Measurements from ENCODE around the gene UCN3.

UCN3 gene, protein sequence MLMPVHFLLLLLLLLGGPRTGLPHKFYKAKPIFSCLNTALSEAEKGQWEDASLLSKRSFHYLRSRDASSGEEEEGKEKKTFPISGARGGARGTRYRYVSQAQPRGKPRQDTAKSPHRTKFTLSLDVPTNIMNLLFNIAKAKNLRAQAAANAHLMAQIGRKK

DNA sequence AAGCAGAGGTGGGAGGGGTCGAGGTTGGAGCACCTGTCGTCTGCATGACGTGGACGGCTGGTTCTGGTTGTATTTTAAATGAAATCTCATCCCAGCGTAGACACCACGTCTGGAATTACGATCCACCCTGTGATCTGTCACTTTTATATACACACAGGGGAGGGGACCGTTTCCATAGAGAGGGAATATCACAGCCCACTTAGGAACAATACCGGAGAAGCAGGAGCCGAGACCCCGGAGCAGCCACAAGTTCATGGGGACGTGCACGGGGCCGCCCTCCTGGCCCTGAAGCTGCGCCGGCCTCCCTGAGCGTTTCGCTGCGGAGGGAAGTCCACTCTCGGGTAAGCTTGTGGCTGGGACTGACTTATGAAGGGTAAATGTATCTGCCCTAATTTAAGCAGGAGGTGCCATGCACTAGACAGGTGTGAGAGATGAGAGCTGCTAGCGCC lies at the start of gene UCN3:
TSS of gene UCN3 (plus strand) at position 77 of the 449 bp plus-strand sequence. CDS start 8,755 bp downstream, outside the sequence.
- TF ChIP-seq GATA3 (IDR thresholded peaks at IDR 0.05; ENCODE audit: low read depth, low read length) (no peak), GATA2 (IDR thresholded peaks at IDR 0.05; ENCODE audit: low read depth, low read length) (no peak)

- no peak for TF ChIP-seq GATA3 (IDR thresholded peaks at IDR 0.05; ENCODE audit: low read depth, low read length)
- no peak for TF ChIP-seq GATA2 (IDR thresholded peaks at IDR 0.05; ENCODE audit: low read depth, low read length)
These were observed 47.1 kb upstream of the UCN3 start for GRCh38 chr10:5317547-5318107.

DNA sequence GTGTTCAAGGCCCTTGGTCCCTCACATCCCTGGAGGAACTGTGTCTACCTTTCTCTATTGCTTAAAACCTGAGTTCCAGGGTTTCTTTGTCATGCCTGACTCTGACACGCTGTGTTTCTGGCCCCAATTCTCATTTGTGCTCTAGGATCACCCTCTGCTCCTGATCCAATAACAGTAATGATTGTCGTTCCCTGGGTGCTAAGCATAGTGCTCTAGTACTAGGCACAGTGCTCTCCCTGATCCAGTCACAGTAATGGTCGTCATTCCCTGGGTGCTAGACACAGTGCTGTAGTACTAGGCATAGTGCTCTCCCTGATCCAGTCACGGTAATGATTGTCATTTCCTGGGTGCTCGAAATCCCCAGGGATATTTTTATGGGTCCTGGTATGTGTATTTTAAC lies 46.6 kb upstream of the UCN3 start:
- no peak for TF ChIP-seq GATA2 (IDR thresholded peaks at IDR 0.05; ENCODE audit: low read depth, low read length)
- no peak for TF ChIP-seq GATA3 (IDR thresholded peaks at IDR 0.05; ENCODE audit: low read depth, low read length)

DNA sequence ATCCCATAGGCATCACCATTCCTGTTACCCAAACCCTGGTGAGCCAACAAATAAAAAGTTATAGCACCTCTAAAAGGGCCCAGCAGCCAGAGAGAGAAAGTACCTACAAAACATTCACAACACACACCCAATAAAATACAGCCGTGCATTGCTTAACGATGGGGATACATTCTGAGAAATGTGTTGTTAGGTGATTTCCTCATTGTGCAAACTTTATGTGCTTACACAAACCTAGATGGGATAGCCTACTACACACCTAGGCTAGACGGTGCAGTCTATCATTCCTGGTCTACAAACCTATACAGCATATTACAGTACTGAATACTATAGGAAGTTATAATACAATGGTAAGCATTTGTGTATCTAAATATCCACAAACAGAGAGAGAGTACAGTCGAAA lies 44.9 kb upstream of the UCN3 start:
- TF ChIP-seq GATA3 (IDR thresholded peaks at IDR 0.05; ENCODE audit: low read depth, low read length) = no peak
- TF ChIP-seq GATA2 (IDR thresholded peaks at IDR 0.05; ENCODE audit: low read depth, low read length) = no peak

DNA sequence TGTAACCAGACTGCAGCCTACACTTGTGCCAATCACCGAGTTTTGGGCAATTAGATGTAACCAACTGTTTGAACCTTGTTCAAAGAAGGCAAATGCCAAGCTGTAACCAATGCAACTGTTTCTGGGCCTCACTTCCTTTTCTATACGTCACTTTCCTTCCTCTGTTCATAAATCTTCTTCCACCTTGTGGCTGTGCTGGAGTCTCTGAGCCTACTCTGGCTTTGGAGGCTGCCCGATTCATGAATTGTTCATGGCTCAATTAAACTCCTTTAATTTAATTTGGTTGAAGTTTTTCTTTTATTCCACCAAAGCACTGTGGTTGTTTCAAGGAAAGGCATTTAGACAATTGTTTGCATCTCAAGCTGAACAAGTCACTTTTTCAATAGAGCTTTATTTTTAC lies 43.5 kb upstream of the UCN3 start:
- TF ChIP-seq GATA2 (IDR thresholded peaks at IDR 0.05; ENCODE audit: low read depth, low read length) (no peak), GATA3 (IDR thresholded peaks at IDR 0.05; ENCODE audit: low read depth, low read length) (no peak)

DNA sequence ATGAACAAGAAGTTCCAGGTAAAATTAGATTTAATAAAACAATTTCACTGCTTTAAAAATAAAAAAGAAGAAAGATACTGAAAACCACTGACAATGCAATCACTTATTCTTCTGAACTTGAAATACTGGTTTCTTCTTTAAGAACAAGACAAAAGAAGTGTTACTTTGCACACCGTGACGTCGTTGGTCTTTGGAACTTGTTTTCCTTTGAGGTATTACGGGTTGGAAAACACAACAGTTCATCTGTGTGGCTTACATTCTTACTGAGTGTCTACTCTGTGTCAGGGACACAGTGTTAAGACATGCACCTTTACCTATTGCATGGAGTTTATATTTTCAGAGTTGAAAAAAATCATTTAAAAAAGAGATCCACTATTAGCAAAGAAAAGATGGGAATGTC lies 41.3 kb upstream of the UCN3 start:
- TF ChIP-seq GATA2 (IDR thresholded peaks at IDR 0.05; ENCODE audit: low read depth, low read length) (no peak), GATA3 (IDR thresholded peaks at IDR 0.05; ENCODE audit: low read depth, low read length) (no peak)

DNA sequence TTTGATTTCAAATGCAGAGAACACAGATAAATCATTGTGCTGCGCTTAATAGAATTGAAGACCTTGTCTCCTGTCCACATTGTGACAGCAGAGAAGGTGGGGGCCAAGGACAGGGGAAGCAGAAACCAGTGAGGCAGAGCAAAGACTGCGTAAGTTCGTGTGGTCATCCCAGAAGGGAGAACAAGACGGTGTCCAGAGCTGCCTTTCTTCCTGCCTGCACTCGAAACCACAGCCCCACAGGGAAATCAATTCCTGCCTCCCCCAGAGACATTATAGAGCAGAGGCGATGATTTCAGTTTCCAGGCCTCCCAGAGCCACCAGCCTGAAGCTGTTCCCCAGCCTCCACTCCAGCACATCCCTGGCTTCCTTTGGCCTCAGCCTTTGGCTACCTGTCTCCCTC lies 39.7 kb upstream of the UCN3 start:
- no peak for TF ChIP-seq GATA2 (IDR thresholded peaks at IDR 0.05; ENCODE audit: low read depth, low read length)
- no peak for TF ChIP-seq GATA3 (IDR thresholded peaks at IDR 0.05; ENCODE audit: low read depth, low read length)

GRCh38 chr10:5334196-5334880 lies 30.4 kb upstream of the UCN3 start:
- TF ChIP-seq GATA3 (IDR thresholded peaks at IDR 0.05; ENCODE audit: low read depth, low read length) (no peak), GATA2 (IDR thresholded peaks at IDR 0.05; ENCODE audit: low read depth, low read length) (no peak)

DNA sequence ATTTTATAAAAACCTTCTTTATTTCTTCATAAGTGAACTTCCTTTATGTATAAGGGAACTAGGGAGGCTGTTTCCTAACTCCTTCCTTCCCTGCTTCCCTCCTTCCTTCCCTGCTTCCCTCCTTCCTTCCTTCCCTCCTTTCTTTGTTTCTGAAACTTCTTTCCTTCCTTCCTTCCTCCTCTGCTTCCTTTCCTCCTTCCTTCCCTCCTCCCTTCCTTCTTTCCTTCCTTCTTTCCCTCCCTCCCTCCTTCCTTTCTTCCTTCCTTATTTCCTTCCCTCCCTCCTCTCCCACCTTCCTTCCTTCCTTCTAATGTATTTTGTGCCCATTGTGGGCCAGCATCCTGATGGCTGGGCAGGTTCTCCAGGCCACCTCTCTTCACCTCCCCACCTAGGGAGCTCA lies 26.8 kb upstream of the UCN3 start:
- TF ChIP-seq GATA3 (IDR thresholded peaks at IDR 0.05; ENCODE audit: low read depth, low read length) (no peak), GATA2 (IDR thresholded peaks at IDR 0.05; ENCODE audit: low read depth, low read length) (no peak)

- TF ChIP-seq GATA2 (IDR thresholded peaks at IDR 0.05; ENCODE audit: low read depth, low read length) (no peak), GATA3 (IDR thresholded peaks at IDR 0.05; ENCODE audit: low read depth, low read length) (no peak)
These were observed 21.7 kb upstream of the UCN3 start for GRCh38 chr10:5343092-5343491.

- no peak for TF ChIP-seq GATA2 (IDR thresholded peaks at IDR 0.05; ENCODE audit: low read depth, low read length)
- no peak for TF ChIP-seq GATA3 (IDR thresholded peaks at IDR 0.05; ENCODE audit: low read depth, low read length)
These were observed 21.2 kb upstream of the UCN3 start for GRCh38 chr10:5343561-5343960.

DNA sequence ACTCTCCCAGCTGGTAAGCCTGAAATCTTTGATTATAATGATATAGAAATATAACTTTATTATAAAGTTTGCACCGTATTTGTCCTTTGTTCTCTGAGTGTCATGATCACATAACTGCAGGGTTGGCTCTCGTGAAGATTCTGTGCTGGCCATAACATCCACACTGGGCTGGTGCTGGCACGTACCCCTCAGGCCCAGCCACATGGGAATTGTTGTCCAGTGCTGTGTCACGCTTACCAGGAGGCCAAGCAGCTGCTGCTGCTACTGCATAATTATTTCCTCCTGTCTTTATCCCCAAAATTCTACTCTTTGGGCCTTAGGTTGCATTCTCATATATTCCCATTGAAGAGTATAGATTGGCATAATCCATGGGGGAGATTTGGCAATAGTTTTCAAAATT lies 20.8 kb upstream of the UCN3 start:
- TF ChIP-seq GATA3 (IDR thresholded peaks at IDR 0.05; ENCODE audit: low read depth, low read length) (no peak), GATA2 (IDR thresholded peaks at IDR 0.05; ENCODE audit: low read depth, low read length) (no peak)

DNA sequence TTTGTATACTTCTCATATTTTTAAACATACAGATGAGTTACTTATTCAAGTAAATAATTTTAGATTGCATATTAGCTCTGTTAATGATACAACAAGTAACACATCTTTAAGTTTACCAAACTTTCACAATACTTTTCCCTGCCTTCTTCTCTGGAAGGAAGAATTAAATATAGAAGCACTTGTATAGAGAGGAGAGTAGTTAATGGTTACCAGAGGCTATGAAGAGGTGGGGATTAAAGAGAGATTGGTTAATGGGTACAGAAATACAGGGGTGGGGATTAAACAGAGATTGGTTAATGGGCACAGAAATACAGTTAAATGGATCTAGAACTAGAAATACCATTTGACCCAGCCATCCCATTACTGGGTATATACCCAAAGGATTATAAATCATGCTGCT lies 20.0 kb upstream of the UCN3 start:
- TF ChIP-seq GATA2 (IDR thresholded peaks at IDR 0.05; ENCODE audit: low read depth, low read length) (no peak), GATA3 (IDR thresholded peaks at IDR 0.05; ENCODE audit: low read depth, low read length) (no peak)

DNA sequence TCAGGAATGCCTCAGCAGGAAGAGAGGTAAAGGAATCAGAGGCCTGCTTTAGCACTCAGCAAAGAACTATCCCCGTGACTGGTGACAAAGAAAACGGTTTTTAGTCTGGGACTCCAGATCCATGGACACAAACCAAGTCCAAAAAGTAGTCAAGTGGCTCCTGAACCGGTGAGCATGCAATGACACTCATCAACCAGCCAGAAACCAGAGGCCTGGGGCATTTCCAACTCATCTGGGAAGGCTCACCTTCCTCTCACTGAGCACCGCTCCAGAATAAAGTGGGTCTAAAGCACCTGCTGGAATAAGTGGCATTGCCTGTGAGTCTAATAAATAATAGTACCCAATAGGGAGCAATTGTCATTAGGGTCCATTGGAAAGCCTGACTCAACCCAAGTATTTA lies 17.9 kb upstream of the UCN3 start:
- TF ChIP-seq GATA3 (IDR thresholded peaks at IDR 0.05; ENCODE audit: low read depth, low read length) = no peak
- TF ChIP-seq GATA2 (IDR thresholded peaks at IDR 0.05; ENCODE audit: low read depth, low read length) = no peak

- no peak for TF ChIP-seq GATA2 (IDR thresholded peaks at IDR 0.05; ENCODE audit: low read depth, low read length)
- TF ChIP-seq GATA3 (IDR thresholded peaks at IDR 0.05; ENCODE audit: low read depth, low read length) = no peak
These were observed 15.4 kb upstream of the UCN3 start for GRCh38 chr10:5349362-5349761.
